IPS DF 4.7 (cell line): ENCODE measurements around the gene ECM2.

Experiments
- DNase-seq: peaks from one replicate; pipeline ENCODE4 v3.0.0-alpha.2; 2013; ENCODE audit warnings: low spot score; ENCODE audit errors: extremely low read depth

Gene ECM2

DNA sequence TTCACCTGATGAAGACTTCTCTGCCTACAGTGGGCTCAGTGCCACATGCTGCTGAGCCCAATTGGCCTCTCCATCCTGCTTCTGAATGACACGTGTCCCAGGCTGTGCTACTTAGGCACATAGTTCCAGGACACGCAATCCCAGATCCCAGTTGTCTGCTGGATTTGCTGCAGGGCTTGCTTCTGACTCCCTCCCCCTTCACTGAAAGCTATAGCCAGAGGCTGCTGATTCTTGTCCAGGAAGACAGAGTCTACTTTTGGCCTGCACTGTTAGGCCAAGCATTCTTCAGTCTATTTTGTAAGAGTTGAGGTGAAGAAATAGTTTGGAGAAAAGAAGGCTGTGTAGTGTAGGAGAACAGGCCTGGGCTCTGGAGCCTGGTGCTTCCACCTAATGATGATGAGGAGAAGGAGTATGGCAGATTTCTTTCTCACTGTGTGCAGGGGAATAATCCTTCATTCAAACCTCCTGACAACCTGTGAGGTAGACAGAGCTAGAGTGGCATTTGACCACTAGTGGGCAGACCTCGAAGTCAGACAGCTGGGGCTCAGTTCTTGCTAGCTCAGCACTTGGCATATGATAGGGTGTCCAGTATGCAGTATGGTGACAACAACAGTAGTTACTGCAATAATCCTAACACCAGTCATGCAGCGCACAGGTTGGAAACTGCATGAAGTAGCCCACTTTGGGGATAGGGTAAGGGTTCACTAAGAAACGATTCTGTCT is 34.0 kb downstream of the ECM2 start:
- peak; percentile 28 for DNase-seq

DNA sequence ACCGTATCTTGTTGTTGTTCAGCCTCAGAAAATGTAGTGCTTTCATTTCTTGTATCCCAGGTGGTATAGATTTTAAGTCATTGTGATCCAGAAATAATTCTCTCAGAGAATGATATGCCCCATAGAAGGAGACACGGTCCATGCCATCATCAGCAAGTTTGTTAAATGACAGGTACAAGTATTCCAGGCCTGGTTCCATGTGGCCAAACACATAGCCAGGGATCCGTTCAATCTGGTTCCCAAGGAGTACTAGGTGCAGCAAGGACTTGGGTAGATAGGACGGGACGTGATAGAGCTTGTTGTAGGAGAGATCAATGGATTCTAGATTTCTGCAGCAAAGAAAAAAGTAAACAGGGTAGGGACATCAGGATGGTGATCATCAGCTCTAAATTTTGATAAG is 35.1 kb downstream of the ECM2 start:
- DNase-seq = no peak

DNA sequence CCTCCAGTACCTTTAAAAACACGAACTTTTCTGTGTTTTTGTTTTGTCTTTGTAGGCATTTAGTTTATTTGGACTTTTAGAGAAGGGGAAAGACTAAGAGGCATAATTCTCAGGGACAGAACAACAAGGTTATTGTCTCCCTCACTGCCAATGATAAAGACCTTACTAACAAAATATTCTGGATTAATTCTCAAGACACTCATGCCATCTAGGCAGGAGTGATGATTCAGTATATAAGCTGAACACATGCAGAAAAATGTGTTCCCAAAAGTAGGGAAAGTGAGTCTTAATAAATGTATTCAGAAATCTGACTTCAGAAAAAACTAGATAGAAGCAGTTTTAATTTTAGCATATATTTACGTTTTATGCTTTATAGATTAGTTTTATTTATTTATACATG is 36.1 kb downstream of the ECM2 start:
- DNase-seq = no peak

DNA sequence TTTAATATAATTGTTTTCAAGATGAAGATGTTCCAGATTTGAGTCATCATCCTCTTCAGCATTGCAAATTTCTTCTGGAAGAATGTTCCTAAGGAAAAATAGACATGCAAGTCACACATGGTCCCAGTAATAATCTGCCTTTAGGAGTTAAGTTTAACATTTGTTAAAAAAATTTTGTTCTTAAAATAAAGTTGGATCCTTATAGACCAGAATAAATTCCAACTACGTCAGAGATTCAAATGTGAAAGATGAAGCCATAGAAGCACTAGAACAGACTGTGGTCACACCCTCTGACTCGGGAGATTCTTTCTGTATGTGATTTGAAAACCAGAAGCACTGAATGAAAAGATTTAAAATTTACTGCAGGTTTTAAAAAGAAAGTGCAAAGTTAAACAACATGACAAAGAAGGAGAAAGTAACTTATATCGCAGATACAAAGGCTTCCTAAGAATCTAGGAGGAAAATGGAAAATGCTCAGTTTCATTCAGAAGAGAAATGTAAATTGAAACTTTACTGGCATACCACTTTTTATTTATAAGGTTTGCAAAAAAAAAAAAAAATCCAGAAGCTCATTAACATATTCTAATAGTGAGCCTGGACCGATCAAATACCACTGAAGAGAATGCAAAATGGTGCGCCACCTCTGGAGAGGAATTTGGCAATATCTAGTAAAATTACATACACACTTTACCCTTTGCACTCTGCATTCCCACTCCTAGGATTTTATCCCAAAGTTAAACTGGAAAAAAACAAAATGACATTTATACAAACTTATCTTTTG is 39.2 kb downstream of the ECM2 start:
- no peak for DNase-seq

DNA sequence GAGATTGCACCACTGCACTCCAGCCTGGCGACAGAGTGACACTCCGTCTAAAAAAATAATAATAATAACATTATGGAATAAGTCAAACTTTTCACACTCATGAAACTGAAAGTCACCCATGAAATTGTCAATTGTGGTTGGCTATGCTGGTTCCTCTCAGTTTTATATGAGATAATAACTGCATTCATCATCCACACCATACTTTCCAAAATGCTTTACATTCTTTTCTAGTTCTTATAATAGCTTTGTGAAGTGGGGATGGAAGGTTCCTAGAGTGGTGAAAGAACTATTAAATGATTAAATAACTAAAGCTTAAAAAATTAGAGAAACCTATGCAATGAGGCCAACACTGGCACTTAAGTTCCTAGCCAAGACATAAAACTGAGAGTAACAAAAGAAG is 40.9 kb downstream of the ECM2 start:
- no peak for DNase-seq

DNA sequence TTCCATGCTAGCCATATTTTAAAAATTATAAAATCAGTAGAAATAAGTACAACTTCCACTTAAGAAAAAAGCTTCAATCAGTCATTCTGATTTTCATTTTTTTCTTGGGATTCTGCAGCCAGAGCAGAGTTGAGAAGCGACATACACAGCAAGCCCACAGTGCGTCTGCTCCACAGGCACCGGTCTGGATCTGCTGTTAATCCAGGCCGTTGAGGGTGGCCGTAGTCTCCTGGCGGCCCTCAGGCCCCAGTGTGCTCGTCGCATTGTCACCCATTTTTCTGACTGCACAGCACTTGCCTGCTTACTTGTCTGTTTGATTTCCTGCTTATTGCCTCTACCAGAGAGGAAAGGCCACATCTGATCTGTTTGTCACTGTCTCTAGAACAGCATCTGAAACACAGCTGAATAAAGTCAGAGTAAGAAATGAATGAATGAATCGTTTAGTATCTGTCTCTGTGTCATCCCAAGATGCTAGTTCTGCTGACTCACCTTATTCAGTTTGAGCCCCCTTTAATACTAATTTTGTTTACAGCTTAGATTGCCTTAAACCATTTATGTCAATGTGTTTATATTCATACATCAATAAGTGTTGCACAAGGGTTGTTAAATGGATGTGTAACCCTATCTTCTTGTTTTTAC is 41.9 kb downstream of the ECM2 start:
- no peak for DNase-seq

DNA sequence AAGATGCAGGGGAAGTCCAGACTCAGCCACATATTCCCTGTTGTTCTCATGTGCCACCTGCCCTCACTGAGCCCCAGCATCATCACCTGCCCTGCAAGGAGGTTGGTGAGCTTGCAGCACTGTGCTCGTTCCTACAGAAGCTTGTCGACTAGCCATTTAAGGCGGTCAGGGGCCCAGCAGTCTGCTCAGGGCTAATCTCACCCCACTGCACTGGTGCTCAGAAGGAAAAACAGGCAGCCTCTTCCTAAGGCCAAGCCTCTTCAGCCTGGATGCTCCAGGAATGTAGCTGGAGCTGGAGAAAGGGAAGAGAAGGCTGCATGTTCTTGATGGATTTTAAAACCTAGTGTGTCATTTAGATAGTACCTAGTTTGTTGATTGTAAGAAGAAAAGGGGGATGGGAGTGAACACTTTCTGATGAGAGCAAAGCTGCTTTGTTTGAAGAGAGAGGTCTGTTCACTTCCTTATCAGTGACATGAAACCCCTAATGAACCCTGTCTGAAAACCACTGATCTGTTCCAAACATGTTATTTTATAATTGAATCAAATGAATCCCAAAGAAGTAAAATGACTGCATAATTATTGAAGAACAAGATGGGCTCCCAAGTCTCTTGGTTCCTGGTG is 42.9 kb downstream of the ECM2 start:
- no peak for DNase-seq

DNA sequence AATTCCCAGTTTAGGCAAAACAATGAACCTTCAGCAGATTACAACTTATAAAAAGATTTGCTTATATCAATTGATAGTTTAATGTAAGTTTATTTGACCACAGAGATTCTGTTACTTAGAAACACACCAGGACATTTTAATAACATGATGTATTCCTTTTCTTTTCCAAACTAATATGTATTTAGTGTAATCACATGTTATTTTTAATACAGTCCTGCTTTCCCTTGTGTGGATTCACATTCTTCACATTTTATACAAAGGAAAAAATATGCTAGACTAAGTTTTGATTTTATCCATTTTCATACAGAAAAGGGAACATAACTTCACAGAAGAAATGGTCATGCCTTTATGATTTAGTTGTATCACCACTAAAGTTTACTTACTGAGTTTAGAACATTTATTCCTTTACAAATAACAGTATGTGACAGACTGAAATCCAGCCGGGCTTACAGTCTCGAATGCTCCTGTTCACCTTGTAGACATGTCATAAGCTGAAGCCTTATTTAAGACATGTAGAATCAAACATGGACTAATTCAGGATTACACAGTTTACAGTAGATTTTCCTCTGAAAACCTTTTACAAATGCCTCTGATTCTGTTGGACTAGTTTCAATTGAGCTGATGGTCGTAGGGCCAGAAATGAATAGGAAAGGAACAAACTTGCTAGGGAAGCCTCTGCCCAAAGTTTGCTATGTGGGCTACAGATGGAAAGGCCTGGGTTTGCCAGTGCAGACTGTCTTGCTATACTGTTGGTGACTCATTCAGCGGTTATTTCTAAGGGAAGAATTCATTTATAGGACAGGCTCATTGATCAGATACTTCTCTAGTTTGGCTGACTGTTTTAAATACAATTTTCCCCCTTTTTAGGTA is 46.9 kb downstream of the ECM2 start:
- DNase-seq = no peak

DNA sequence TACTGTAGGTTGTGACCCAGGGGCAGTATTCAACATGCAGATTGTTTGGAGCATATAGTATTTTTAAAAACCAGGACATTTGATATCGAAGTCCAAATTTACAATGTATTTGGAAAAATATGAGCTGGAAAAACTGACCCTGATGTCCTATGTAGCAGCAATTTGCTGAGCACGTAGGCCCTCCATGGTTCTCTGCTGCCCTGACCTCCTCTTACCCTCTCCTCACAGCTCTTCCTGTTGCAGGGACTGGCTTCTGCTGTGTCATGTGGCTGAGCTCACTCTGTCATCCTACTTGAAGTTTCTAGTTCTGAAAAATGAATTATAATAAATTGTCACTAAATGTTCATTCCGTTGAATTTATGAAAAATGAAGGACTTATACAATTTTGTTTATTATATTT is 49.4 kb downstream of the ECM2 start:
- DNase-seq = no peak

DNA sequence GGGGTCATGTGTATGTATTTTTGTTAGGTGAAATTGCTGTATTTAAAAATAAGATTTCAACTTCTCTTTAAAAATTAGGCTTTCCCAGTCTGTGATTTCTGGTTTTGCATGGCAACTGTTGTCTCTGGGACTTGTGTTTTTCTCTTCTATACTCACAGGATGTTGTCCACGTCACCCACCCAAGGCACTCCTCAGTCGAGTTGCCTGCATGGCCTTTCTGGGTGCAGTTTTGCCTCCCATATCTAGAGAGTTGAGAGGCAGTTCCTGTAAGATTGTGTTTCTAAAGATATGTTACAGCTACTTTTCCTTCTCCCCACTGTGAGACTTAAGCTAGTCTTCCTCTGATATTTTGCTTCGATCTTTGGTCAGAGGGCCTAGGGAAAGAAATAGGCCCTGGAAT is 51.2 kb downstream of the ECM2 start:
- DNase-seq = no peak

DNA sequence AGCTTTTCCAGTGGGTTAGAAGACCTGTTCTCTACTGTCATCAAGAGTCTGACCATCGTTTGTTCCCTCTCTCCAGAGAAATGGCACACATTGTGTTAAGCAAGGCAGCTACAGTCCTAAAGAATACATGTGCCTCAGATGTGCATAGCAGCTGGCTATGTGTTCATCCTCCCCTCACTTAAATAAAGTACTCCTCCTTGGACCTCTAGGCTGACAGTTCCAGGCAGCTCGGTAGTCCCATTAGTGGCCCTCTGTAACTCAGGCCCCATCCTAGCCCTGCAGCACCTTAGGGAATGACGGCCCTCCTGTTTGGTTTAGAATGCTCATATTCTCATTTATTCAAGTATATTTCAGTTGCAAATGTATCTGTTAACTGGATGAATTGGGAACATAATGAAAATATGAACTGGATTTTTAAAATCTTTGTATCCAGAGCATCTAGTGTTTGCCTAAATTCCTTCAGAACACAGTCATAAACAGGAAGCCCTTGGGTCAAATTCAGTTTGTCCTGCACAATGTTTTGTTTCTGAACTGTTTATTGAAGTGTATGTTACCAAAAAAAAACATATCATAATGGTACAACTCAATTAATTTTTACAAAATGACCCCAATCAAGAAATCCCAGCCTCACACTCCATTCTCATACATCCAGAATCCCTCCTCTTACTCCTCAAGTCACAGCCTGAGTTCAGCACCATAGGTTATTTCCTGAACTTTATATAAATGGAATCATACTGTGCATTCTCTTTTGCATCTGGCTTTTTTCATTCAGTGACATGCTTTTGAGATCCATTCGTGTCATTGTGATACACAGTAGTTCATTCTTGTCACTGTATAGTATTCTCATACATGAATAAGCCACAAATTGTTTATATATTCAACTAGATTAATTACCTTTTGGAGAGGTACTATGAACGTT is 51.9 kb downstream of the ECM2 start:
- no peak for DNase-seq

DNA sequence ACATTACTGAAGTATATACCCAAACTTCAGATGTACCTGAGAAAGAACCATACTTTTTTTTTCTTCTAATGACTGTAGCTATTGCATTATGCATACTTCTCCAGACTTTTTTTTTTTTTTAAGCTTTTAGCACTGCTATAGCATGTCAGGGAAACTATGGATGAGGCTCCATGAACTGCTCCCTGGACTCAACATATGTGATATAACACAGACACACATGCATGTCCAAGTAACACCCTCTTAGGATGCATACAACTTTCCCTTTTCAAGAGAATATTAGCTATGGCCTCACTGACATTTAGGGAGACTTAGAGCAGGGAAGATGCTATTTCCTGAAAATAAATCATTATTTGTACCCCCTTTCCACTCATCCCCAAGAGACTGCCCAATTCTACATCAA is 53.0 kb downstream of the ECM2 start:
- DNase-seq = no peak

DNA sequence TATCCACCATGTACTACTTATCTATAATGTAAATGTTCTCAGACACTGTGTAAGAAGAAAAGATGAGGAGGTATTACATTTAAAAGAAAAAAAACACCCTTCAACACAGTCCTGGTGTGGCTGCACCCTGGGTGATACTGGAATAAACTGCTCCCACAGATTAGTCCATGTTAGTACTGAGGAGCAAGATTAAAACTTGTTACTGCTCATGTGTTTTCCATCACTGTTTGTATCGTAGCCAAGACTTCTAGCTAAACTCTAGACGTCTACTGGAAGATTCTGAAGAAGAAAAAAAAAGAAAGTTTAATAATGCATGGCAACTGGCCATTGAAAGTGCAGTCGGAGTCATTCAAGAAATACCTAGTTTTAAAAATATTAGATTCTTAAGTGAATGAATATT is 53.5 kb downstream of the ECM2 start, which contains the start of gene ASPN:
Gene ASPN (minus strand): TSS at position 178 of the 400 bp plus-strand sequence.
- DNase-seq = no peak

DNA sequence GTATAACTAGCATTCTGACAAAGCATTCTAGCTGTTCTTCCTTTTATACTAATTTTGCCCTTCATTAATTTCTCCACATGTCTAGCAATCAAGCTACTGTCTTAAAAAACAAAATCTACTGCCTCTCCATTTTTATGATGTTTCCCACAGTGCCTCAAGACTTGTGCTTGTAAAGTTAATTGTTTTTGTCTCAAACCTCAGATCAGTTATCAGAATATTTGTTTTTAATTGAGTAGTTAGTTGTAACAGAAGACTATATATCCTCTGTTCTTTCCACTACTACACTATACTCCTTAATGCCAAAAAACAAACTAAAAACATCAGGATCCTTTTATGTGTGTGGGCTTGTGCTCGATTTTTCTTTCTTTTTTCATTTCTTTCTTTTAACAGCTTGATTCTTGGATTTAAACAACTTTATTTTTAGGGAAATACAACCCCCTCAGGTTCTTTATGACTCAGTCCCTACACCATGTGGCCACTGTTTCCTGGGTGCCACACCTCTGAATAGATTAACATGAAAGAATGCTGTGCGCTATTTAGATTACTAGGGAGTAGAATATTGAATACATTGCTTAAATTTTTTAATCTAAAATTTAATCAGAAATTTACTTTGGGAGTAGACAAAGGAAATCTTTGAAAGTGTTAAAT is 54.7 kb downstream of the ECM2 start:
- DNase-seq = no peak

DNA sequence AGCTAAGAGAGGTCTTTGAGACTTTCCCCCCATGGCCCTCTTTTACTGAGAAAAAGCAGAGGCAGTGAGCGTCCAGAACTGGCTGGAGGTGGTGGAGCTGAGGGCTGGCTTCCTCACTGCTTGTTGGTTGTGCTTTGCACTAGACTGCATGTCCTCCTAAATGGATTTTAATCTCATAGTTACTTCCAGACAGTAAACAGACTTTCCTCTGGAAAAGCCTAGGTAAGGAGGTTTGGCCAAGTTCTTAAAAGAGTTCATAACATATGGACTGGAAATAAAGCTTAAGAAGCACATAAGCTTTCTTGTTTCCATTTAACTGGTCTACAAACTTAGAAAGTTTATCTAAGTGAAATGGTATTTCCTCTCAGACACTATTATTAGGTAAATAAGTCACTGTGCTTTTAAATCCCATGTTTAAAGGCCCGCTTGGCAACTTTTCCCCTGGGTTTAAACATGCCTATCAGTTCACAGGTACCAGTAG is 55.5 kb downstream of the ECM2 start:
- DNase-seq = no peak

DNA sequence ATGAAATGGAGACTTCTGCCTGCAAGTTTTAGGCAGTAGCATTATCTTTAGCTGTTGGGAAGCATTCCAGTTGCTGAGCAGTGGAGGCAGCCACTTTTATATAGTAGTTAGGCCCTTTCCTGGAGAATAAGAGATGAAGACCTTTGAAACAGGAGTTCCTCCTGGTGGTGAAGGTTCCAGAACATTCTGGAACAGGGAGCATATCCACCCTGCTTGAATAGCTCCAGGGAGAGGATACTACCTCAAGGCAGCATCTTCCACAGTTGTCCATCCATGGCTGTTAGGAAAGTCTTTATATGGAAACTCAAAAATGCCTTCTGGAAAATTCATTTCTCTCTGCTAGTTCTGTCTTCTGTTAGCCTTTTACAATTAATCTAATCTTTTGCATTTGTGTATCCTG is 56.4 kb downstream of the ECM2 start:
- no peak for DNase-seq

DNA sequence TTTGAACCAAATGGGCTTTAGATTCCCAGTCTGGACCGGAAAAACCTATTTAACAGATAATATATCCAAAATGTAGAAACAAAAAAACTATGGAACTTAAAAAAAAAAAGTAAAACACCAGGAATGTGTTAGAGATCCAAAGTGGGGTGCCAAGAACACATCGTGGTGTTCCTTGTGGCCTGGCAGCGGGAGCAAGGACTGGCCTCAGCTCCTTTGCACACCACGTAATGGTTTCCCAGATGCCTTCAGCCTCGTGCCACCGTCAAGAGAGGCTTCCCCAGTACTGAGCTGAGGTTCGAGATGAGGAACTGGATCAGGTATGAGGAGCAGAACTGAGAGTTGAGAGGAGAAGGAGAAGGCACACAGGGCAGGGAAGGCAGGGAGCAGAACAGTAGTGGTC is 57.0 kb downstream of the ECM2 start:
- DNase-seq = no peak

DNA sequence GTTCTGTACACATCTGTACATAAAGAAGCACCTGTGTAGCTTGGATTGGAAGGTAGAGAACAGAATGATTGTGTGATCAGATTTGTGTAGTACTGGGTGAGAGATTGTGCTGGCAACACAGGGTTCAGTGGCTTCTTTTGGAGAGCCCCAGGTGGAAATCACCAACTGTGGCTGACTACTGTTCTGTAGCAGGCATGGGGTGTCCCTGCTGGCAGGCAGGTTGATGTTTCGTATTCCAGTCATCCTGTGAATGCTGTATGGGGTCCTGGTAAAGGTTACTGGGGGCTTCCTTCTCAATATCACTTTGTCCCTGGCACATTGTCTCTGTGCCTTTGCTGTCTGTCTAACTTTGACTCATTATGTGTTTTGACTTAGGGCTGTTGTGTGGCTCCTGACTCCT is 58.8 kb downstream of the ECM2 start:
- no peak for DNase-seq

DNA sequence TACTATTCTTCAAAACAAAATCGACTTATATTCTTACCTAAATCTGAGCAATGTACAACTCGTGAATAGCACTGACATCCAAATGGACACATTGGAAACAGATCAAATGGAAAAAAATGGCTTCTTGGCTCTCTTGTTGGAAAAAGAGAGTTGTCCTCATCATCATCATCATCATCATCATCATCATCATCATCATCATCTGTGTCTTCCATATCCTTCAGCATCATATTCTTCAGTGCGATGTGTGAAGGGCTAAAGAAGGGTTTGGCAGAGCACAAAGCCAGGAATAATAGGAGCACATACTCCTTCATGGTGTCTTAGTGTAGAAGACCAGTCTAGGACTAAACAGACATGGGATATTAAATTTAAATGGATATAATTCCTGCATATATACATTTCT is 61.2 kb downstream of the ECM2 start:
- DNase-seq = no peak
